GM12874 (cell line): ENCODE data around the gene LIPE.

ENCODE experiments used
- CTCF ChIP-seq: IDR thresholded peaks from 2 replicates; pipeline ENCODE4 v1.5.1; 2011; ENCODE audit warnings: low read depth, mild to moderate bottlenecking, control low read depth, low read length, moderate library complexity; ENCODE audit not compliant: insufficient read depth

LIPE gene

GRCh38 chr19:42468273-42468796 is 41.1 kb upstream of the LIPE start:
- no peak for TF ChIP-seq CTCF

GRCh38 chr19:42467183-42467760 is 40.1 kb upstream of the LIPE start:
- no peak for TF ChIP-seq CTCF

GRCh38 chr19:42466521-42467182 is 39.5 kb upstream of the LIPE start:
- no peak for TF ChIP-seq CTCF

- peak; percentile 44 for TF ChIP-seq CTCF
These were observed 38.7 kb upstream of the LIPE start for GRCh38 chr19:42465827-42466280.

- TF ChIP-seq CTCF: no peak
These were observed 34.6 kb upstream of the LIPE start for GRCh38 chr19:42461700-42462324.

GRCh38 chr19:42459926-42460325 is 32.7 kb upstream of the LIPE start:
- TF ChIP-seq CTCF: no peak

- no peak for TF ChIP-seq CTCF
These were observed 28.5 kb upstream of the LIPE start for GRCh38 chr19:42455621-42456081.
